Measurements from ENCODE around the gene MROH2A.

The MROH2A gene

GRCh38 chr2:233802132-233802815 lies 24.1 kb downstream of the MROH2A start:
- no peak for DNase-seq

DNA sequence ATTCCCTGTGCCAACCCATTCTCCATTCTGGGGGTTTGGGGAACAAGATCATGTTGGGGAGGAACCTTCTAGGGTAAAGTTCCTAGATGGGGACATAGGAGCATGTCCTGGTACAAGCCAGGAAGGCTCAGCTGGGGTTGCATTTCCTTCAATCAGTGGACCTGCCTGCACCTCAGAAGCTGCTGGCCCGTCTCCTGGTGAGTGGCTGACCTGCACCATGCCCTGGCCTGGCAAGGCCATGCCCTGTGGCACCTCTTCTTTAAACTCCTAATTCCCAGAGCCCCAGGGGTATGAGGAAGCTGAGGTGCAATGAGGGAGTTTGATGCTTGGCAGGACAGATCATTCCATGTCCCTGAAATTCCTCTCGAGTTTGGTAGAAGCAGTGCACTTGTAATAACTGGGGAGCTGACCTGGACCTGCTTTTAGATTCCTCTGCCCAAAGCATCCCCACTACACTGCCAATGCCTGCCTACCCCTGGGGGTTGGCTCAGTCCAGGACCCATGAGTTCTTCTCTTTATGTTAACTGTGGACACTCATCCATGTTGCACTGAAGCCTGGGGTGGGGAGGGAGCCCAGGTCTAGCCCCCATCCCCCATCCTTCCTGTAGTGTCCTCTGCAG lies 25.3 kb downstream of the MROH2A start:
- no peak for DNase-seq

DNA sequence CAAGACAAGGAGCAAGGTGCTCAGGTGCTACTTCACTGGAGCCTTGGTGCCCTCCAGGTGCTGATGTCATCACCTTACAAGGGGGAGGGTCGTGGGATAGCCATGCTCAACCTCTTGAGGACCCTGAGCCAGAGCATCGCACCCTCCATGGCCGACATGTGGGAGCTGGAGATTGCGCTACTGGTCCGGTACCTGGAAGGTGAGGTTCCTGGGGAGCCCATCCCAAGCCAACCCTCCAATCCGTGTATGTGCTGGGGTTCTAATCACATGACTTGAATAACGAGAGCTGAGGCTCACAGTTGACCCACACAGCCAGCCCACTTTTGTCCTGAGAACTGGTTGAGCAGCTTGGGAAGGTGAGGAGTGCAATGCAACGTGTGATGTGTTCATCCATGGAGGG lies 25.9 kb downstream of the MROH2A start:
- no peak for DNase-seq

DNA sequence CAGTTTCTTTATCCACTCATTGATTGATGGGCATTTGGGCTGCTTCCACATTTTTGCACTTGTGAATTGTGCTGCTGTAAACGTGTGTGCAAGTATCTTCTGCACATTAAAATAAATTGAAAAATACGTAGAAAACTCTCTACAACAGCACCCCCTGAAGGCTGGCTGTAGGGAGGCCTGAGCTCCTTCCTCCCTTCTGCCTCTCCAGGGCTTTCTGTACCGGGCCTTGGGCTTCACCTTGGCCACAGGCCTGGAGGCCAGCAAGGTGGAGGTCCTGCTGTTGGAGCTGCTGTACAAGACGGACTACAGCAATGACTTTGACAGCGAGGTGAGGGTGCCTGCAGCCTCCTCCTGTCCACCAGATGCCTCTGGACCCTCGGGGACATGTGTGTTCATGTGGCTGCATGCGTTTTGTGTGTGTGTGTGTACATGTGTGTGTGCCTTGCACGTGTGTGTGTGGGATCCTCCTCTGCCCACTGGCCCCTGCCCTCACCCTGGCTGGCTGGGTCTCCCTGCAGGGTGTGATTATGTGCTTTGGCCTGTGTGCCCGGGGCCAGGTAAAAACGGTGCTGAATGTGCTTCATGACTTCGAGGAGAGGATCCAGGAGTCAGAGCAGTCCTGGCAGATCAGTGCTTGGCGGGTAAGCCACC lies 29.2 kb downstream of the MROH2A start:
- no peak for DNase-seq

- DNase-seq: no peak
Observed at GRCh38 chr2:233807966-233808935, 30.1 kb downstream of the MROH2A start.

DNA sequence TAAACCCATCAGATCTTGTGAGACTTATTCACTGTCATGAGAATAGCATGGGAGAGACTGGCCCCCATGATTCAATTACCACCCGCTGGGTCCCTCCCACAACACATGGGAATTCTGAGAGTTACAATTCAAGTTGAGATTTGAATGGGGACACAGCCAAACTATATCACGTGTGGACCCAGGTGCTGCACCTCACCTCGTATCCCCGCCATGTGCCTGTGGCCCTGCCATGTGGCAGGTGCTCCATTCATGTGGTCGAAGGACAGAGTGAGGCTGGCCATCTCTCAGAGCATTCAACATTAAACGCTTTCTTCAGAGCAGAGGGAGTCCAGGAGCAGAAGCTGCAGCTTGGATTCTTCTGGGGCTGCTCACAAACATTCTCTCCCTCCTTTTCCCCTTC lies 32.3 kb downstream of the MROH2A start:
- no peak for DNase-seq

DNA sequence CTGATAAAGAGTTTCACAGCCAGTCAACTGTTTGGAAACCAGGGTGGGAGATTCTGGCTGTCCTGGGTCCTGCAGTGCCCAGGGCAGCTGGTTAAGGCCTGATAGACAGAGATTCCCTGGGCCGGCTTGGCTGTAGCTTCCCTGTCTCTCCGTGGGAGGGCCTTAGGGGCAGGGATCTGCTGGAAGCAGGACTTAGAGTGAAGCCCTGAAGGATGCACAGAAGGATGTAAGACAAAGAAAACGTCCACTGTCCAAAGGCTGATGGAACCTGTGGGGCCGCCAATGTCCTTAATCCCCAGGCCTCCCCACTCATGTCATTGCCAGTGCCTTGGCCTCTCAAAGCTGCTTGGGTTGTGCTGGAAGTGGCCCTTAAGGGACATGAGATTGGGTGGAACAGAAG lies 33.0 kb downstream of the MROH2A start:
- no peak for DNase-seq

DNA sequence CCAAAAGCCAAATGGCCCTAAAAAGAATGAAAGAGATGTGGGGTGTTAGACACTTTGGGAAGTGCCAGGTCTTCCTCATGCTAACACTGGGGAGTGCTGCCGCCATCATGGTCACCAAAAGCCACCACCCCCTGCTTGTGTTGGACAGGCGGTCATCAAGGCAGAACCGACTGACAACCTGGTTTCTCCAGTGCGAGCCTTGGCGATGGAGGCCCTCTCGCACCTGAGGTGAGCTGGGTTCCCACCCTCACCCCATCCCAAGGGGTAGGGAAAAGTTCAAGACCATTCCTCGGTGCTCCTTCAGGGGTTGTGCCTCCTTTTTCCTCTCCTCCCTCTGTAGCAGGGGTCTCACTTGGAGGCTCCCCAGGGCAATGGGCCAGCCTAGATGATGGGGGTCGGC lies 33.6 kb downstream of the MROH2A start:
- DNase-seq: no peak

- DNase-seq: no peak
Observed at GRCh38 chr2:233813236-233814055, 35.3 kb downstream of the MROH2A start.

GRCh38 chr2:233814056-233814835 lies 36.1 kb downstream of the MROH2A start:
- DNase-seq: no peak

GRCh38 chr2:233815861-233816260 lies 37.7 kb downstream of the MROH2A start:
- DNase-seq: no peak

GRCh38 chr2:233816334-233816733 lies 38.2 kb downstream of the MROH2A start:
- no peak for DNase-seq

- no peak for DNase-seq
Observed at GRCh38 chr2:233816771-233817170, 38.6 kb downstream of the MROH2A start.

- DNase-seq: no peak
Observed at GRCh38 chr2:233817361-233817911, 39.3 kb downstream of the MROH2A start.

- no peak for DNase-seq
Observed at GRCh38 chr2:233817995-233818638, 40.0 kb downstream of the MROH2A start.

DNA sequence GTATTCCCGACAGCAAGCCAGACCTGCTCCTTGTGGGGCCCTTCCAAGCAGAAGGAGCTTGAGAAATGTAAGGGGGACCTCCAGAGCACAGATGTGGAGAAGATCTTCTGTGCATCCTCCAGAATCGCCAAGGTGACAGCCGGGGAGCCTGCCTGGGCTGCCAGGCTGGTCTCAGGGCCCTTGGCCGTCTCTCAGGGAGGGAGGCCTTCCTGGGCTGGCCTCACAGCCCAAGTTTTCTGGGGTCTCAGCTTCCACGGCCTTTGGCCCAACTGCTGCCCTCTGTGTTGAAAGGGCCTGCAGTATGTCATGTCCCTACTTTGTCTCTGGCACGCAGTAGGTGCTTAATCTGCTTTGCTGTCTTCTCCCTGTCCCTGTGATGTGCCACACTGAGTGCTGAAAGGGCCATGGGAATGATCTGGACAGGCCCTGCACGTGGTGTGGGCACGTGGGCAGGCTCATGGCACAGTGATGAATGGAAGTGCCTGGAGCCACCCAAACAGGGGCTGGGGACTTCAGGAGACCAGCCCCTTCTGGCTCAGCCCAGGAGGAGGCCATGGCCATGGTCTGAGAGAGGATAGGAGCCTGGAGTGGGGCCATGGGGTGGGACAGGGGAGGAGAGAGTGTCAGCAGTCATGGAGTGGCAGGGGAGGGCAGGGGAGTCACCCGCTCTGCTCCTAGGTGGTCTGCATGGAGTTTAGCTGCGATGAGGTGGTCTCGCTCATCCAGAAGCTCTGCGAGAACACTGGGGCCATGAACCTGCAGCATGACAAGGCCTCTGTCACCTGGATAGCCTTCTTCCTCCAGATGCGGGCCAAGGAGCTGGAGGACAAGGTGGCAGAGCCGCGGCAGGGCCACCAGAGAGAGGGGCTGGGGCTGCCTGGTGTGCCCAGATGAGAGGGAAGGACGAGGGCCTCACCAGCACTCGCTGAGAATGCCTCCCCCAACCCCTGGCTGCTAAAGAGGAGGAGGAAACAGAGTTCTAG lies 40.8 kb downstream of the MROH2A start:
- no peak for DNase-seq

DNA sequence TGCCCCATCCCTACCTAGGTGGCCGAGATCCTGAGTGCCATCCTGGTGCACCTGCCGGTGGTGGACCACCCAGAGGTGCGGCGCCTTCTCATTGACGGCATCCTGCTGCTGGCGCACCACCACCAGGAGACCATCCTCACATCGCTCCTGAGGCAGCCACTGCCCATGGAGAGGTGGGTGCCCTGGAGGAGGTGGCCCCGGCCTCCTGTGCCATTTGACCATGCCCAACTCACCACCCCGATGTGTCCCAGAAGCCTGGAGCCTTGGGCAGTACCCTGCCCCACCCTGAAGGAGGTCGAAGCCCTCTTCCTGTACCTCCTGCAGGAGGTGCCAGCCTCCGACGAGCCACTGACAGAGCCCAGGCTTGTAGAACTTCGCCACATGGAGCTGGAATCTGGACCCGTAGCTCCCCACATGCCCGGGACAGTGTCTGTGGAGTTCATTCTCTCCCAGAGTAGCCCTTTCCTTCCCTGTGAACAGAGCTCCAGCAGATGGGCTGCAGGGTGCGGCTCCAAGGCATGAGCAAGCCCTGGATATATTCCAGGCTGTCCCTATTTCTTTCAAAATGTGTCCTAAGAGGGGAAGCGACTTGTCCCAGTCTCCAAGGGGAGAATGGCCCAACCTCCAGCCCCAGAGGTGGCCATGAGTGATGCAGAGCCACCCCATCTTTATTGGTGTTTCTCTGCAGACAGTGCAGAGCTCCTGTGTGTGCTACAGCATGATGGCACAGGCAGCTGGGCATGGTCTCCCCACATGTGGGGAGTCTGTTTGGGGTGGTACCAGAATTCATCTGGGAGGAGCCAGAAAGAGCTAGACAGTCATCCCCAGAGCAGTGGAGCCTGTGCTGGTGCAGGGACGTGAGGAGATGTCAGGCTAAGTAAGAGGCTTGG lies 42.0 kb downstream of the MROH2A start:
- no peak for DNase-seq

DNA sequence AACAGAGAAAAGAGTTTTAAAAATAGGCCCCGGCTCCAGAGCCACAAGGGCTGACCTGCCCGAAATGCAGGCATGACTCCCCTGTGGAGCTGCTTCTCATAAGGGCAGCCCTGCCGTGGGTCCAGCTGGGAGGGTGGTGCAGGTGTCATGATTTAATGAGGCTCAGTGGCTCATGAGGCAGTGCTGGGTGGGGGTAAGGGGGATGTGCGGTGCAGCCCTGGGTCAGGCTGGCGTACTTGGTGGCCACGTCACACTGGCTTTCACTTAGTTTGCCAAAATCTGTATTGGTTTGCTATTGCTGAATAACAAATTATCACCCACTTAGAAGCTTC lies 42.6 kb downstream of the MROH2A start:
- DNase-seq: no peak
